H1 (cell line): ENCODE measurements around the gene TIAM2. TPM values are rescaled to one million over a fixed set of nuclear protein-coding genes. Genes with fewer than 3 reads are reported as not detected.

ENCODE experiments used
- CHD7 ChIP-seq: fragments of 300-600 bp; sonication (generic); IDR thresholded peaks from 2 replicates; pipeline ENCODE4 v1.7.1; 2012; ENCODE audit warnings: low read length, moderate library complexity, mild to moderate bottlenecking, inconsistent platforms; ENCODE audit not compliant: insufficient replicate concordance
- POLR2AphosphoS5 ChIP-seq: IDR thresholded peaks from 2 replicates; pipeline ENCODE4 v1.6.1; 2011; ENCODE audit warnings: low read depth, low read length
- polyA plus RNA-seq, 7 experiments: library from polyadenylated mRNA; depleted of rRNA in 3 of 7; stranded (reverse) in 5 of 7; unstranded in 2 of 7; fragments of >200 nt in 5 of 7; fragments of 200-250 nt in 2 of 7; gene quantifications; 1 replicate in 5 of 7; 2 replicates in 1 of 7; 4 replicates in 1 of 7; pipeline versions ENCODE4 v1.2.1 to v1.2.3, GENCODE V29; 2011 to 2013; ENCODE audit warnings: missing spikeins in 2 of 7, mixed read lengths in 2 of 7
- total RNA-seq: library from RNA; stranded (reverse); fragmentation: NEBNext Ultra II Directional; extraction: Animal tissue kit (Norgen Biotek cat#: 25700); gene quantifications from 2 replicates; pipeline ENCODE4 v1.2.1, GENCODE V29; 2021

Gene TIAM2
- total and polyA plus RNA-seq, 2 of the 8 experiments (the other 6 are each of a cell fraction or from before 2014, with no cell fraction given) = 7.4 to 23.9 TPM

- TF ChIP-seq CHD7 (no peak), POLR2AphosphoS5 (no peak)
Observed at GRCh38 chr6:155142168-155143028, 147.3 kb downstream of the TIAM2 start (continued).
